ENCODE measurements around the gene SEPTIN6. TPM values are rescaled to one million over a fixed set of nuclear protein-coding genes. Genes with fewer than 3 reads are reported as not detected.

The SEPTIN6 gene
- total RNA-seq, result 10 to 100 TPM in 1 of 2 donors, 1 to 10 TPM in 1; 9.3 to 25.5 TPM

DNA sequence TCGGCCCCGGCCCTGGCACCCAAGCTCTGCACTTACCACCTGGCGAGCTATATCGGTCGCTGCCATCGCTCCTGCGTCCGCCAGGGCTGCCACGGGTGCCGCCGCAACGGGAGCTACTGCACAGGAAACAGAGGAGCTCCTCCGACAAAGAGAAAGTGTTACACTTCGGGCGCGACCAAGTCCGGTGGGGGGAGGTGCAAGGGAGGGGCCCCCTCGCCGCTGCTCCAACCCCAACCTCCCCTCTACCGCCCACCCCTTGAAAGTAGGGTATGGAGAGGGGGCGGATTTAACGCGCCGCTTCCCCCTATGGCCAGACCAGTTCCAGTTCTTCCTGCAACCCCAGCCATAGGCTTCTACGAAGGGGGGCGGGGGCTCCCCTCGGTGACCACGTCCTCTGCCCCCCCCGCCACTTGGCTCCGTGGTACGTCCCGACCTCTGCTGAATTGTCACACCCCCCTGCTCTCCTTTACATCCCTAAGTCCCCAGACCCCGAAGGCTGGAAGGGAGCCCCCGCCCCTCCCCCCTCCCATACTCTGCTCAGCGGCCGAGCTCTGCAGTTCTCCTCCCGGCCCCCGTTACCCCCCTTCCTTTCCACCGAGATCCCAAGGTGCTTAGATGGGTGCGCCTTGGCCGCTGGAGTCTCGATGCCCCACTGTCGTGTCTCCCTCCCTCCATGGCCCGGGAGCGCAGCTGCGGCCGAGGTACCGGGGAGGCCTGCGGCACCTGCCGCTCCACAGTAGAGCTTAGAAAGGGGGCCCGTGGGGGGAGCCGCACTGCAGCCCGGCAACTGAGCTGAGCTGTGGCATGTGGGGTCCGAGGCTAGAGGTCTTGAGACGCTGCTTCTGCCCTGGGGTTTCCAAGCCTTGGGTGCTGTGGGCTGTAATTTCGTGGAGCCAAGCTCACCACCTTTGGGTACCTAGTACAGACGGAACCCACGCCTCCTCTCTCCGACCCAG, at the start of gene SEPTIN6:
TSS of gene SEPTIN6 (minus strand) at position 129 of the 956 bp plus-strand sequence. CDS start at position 66, 63 bp downstream.
- H3K9me3 ChIP-seq, result no peaks in the 10 kb centered on the region
- no peaks in the 10 kb centered on the region for H3K4me1 ChIP-seq (ENCODE audit: control insufficient read depth in 1 of 2, low read depth in 2 of 2)
- peak within 1 kb of the TSS; percentile 82 for H3K4me3 ChIP-seq
- no peak for ATAC-seq (ENCODE audit: insufficient number of reproducible peaks, low FRiP score, low read depth)
- no peaks in the 10 kb centered on the region for H3K36me3 ChIP-seq
- TF ChIP-seq, protein P1, sequence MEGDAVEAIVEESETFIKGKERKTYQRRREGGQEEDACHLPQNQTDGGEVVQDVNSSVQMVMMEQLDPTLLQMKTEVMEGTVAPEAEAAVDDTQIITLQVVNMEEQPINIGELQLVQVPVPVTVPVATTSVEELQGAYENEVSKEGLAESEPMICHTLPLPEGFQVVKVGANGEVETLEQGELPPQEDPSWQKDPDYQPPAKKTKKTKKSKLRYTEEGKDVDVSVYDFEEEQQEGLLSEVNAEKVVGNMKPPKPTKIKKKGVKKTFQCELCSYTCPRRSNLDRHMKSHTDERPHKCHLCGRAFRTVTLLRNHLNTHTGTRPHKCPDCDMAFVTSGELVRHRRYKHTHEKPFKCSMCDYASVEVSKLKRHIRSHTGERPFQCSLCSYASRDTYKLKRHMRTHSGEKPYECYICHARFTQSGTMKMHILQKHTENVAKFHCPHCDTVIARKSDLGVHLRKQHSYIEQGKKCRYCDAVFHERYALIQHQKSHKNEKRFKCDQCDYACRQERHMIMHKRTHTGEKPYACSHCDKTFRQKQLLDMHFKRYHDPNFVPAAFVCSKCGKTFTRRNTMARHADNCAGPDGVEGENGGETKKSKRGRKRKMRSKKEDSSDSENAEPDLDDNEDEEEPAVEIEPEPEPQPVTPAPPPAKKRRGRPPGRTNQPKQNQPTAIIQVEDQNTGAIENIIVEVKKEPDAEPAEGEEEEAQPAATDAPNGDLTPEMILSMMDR (IDR thresholded peaks at IDR 0.05), result no peak
- peak; percentile 3 for DNase-seq (ENCODE audit: low spot score)
- H3K27me3 ChIP-seq (replicated peaks; ENCODE audit: insufficient read depth), result no peaks in the 10 kb centered on the region
- peak within 1 kb of the TSS in 1 of 2 donors; percentile 44 for H3K27ac ChIP-seq

DNA sequence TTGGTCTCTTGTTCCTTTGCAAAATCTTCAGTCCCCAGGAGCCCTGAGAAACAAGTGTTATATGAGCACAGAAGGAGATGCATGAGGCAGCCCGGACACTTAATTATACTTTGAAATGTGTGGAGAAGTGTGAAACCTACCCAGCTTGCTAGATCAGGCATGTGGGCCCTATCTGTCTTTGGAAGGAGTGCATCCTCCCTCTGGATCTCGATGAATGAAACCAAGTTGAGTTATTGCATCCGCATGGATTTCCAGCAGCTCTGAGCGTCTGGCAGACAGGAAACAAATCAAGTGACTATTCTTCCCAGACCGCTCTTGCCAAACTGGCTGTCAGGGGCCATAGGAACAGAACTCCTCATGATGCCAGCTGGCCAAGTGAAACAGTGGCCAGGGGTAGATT, 45.8 kb upstream of the SEPTIN6 start:
- Histone ChIP-seq H3K9me3 (no peaks in the 10 kb centered on the region), H3K4me3 (no peak overlapping the region), H3K36me3 (no peaks in the 10 kb centered on the region), H3K4me1 (ENCODE audit: control insufficient read depth in 1 of 2, low read depth in 2 of 2) (no peaks in the 10 kb centered on the region), H3K27ac (no peak overlapping the region), H3K27me3 (replicated peaks; ENCODE audit: insufficient read depth) (no peaks in the 10 kb centered on the region)
- no peak for ATAC-seq (ENCODE audit: insufficient number of reproducible peaks, low FRiP score, low read depth)
- no peak for DNase-seq (ENCODE audit: low spot score)
- TF ChIP-seq, protein P1 (IDR thresholded peaks at IDR 0.05), result no peak

DNA sequence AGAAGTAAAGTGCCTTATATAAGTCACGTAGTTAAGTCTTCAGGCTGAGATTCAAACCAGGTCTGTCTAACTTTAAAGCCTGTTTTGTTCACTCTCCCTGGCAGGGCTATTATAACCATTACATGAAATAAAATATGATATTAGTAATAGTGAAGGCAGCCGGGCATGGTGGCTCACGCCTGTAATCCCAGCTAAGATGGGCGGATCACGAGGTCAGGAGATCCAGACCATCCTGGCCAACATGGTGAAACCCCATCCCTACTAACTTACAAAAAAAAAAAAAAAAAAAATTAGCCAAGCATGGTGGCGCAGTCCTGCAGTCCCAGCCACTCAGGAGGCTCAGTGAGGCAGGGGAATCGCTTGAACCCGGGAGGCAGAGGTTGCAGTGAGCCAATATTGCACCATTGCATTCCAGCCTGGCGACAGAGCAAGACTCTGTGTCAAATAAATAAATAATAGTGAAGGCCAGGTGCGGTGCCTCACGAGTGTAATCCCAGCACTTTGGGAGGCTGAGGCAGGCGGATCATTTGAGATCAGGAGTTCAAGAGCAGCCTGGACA, 43.3 kb upstream of the SEPTIN6 start:
- no peak for ATAC-seq (ENCODE audit: insufficient number of reproducible peaks, low FRiP score, low read depth)

DNA sequence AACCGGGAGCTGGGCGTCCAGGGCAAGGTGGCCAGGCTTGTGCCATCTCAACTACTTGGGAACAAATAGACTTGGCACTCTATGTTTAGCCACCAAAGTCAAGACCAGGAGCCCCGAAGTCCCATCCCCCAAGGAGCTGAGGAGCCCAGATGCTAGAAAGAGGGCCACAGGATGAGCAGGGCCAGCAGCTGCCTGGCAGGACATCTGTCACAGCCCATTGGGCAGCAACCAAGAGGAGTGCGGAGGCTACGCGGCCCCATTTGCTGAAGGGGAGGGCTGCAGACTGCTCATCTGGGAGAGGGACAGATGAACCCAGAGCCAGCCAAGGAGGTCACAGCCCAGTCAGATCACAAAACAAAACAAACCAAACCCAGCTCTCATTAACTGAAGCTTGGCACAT, 42.5 kb upstream of the SEPTIN6 start:
- no peaks in the 10 kb centered on the region for H3K27me3 ChIP-seq (replicated peaks; ENCODE audit: insufficient read depth)
- ATAC-seq (ENCODE audit: insufficient number of reproducible peaks, low FRiP score, low read depth) (no peak), DNase-seq (ENCODE audit: low spot score) (no peak)
- H3K27ac ChIP-seq, result no peak overlapping the region
- H3K4me1 ChIP-seq (ENCODE audit: control insufficient read depth in 1 of 2, low read depth in 2 of 2), result no peaks in the 10 kb centered on the region
- no peaks in the 10 kb centered on the region for H3K36me3 ChIP-seq
- H3K4me3 ChIP-seq, result no peak overlapping the region
- TF ChIP-seq, protein P1 (IDR thresholded peaks at IDR 0.05), result no peak
- H3K9me3 ChIP-seq, result no peaks in the 10 kb centered on the region

More for the DNA sequence above, 43.3 kb upstream of the SEPTIN6 start:
- TF ChIP-seq, protein P1 (IDR thresholded peaks at IDR 0.05), result no peak
- no peaks in the 10 kb centered on the region for H3K4me1 ChIP-seq (ENCODE audit: control insufficient read depth in 1 of 2, low read depth in 2 of 2)
- H3K36me3 ChIP-seq, result no peaks in the 10 kb centered on the region
- H3K9me3 ChIP-seq, result no peaks in the 10 kb centered on the region
- no peaks in the 10 kb centered on the region for H3K27me3 ChIP-seq (replicated peaks; ENCODE audit: insufficient read depth)
- no peak overlapping the region for H3K4me3 ChIP-seq
- DNase-seq (ENCODE audit: low spot score), result no peak
- no peak overlapping the region for H3K27ac ChIP-seq

DNA sequence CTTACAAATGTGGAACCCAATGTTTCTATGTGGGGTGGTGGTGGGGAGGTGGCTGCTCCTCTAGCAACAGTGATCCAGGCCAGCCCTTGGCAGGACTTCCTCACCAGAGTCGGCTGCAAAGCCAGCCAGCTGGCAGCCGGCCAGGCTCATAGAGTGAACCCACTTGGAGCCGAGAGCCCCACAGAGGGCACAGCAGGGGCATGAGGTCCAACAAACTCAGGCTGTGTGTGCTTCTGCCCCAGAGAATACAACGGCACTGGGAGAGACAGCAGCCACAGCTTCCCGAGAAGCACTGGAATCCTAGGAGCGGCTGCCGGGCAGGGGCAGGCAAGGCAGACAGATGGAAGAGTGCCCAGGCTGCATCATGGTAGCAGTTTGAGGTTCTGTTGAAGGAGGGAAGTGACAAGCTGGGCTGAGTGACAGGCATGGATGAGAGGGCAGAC, 42.0 kb upstream of the SEPTIN6 start:
- H3K27ac ChIP-seq, result no peak overlapping the region
- no peaks in the 10 kb centered on the region for H3K9me3 ChIP-seq
- TF ChIP-seq, protein P1 (IDR thresholded peaks at IDR 0.05), result no peak
- no peak overlapping the region for H3K4me3 ChIP-seq
- DNase-seq (ENCODE audit: low spot score), result no peak
- ATAC-seq (ENCODE audit: insufficient number of reproducible peaks, low FRiP score, low read depth), result no peak
- no peaks in the 10 kb centered on the region for H3K36me3 ChIP-seq
- H3K27me3 ChIP-seq (replicated peaks; ENCODE audit: insufficient read depth), result no peaks in the 10 kb centered on the region
- H3K4me1 ChIP-seq (ENCODE audit: control insufficient read depth in 1 of 2, low read depth in 2 of 2), result no peaks in the 10 kb centered on the region

Measured in thoracic aorta (tissue), 2 donors.